ENCODE data around the gene RIOK3.
"Not testable (repeated sequence)": the region's sequence is repeated elsewhere in the genome, so short reads cannot be mapped to it uniquely, and the experiment has no call there.

The RIOK3 gene, protein sequence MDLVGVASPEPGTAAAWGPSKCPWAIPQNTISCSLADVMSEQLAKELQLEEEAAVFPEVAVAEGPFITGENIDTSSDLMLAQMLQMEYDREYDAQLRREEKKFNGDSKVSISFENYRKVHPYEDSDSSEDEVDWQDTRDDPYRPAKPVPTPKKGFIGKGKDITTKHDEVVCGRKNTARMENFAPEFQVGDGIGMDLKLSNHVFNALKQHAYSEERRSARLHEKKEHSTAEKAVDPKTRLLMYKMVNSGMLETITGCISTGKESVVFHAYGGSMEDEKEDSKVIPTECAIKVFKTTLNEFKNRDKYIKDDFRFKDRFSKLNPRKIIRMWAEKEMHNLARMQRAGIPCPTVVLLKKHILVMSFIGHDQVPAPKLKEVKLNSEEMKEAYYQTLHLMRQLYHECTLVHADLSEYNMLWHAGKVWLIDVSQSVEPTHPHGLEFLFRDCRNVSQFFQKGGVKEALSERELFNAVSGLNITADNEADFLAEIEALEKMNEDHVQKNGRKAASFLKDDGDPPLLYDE

DNA sequence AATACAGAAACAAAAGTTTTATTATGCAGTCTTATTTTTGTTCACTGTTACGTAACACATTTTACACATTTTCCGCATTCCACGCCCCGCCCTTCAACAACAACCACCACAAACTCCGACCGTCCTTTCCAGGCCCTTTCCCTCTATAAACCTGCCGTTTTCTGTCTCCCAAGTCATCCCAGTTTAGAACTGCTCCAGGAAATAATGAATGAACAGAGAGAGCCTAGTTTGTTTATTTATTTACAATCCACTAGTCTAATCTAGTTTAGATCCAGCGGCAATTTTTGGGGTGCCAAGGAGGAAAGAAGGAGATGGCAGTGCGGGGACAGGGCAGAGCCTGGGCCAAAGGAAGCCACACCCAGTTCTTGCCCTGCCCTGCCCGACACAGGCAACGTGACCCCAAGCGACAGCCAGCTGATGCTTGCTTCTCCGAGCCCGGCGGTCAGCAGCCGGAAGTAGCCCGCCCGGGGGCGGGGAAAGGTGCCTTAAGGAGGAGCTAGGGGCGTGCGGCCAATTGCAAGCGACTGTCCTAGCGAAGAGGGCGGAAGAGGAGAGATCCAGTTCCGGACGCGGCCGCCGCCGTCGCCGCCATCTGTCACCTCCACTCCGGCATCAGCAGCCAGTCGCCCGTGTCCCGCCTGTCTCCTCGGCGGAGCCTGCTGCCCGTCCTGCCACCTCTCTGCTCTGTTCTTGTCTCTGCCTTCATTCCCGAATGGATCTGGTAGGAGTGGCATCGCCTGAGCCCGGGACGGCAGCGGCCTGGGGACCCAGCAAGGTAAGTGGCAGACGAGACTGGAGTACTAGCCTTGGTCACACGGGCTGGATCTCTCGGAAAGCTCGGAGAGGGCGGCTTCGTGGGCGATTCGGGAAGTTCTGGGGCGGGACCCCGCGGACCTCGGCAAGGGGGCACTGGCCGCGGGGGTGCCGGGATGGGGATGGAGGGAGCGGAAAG is at the start of gene RIOK3:
TSS of gene RIOK3 (plus strand) at position 560 of the 952 bp plus-strand sequence. CDS start at position 713, 153 bp downstream.
- DNase-seq = peak; percentile 89 to 95

DNA sequence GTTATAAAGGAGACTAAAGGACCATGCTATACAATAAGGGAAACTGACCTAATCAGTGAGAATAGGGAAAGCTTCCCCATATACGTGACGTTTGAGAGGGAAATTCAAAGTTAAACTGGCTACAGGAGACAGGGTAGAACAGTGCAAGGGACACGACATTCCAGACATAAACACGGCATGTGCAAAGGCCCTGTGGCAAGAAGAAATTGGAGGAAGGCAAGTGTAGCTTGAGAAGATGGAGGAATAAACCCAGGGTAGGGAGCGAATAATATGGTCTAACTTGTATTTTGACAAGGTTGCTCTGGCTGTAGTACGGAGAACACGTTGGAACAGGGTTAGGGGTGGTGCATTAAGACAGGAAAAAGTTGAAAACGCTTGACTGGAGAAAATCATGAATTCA is 49.8 kb upstream of the RIOK3 start:
- no peak for DNase-seq

DNA sequence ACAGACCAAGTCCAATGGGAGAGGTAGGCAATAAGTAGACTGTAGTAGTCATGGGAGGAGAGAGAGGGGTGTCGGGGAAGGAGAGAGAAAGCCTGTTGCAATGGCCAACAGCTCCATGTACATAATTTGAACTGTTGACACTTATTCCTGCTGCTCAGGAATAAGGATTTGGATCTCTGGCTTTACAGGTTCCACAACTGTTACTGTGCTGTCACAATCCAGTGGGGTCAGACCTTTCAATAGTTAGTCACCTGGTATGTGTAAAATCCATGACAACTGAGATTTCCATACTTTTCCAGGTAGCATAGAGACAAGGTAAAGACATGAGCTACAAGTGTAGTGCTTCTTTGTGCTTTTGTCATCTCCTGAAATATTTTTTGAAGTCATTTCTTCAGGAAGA is 47.5 kb upstream of the RIOK3 start:
- DNase-seq = no peak

DNA sequence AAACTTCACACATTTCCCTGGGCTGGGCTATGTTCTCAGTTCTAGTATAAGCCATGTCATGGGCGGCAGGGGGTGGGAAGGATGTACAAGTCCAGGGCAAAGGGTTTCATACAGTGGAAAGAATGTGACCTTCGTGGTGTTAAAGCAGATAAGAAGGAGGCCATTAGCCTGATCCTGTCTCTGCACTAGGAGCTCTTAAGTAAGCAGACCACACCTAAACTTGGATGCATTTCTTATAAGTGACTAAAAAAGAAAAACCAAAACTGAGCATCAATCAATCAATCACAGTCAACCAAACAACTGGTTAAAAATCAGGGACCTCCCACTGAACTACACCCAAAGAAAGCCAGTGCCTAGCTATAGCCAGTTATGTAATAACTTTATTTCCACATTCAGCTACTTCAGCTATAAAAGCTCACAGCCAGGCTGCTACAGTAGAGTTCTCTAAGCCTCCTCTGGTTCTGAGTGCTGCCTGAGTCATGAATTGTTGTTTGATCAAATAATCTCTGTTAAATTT is 46.8 kb upstream of the RIOK3 start:
- DNase-seq = no peak

DNA sequence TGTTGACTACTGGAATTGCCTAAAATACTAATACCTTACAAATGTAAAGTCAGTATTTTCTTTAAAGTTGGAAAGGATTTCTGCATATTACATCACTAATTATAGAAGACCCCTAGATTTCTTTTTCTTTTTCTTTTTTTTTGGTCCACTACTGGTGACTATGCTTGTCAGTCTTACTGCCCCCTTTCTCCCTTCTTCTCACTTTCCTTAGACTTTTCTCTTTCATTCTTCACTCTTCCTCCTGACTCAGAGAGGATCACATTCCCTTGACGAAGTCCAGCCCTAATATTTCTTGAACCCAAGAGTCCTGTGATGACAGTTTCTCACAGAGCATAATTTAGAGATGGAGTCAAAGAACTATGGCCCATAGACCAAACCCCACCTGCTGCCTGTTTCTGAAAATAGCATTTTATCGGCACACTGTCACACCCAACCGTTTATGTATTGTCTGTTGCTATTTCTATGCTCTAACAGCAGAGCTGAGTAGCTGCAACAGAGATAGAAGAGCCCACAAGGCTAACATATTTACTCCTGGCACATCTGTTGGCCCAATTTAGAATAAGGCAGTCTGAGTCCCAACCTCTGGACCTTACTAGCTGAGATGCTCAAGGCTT is 40.6 kb upstream of the RIOK3 start:
- DNase-seq = no peak

DNA sequence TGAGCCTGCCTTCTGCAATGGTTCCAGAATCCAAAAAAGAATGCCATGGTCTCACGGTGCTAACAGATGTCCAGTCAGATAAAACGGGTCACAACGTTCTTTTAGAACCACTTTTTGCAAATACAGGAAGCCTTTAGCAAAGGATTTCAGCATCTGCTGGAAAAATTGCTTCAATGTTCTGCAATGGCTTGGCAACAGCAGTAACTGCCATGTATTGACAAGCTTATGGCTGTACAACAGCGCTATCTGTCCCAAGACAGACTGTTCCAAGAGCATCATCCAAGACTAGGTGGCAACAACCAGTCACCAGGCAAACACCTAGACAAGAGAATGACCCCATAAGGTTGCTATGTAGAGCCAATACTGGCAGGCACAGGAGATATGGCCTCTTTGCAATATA is 37.6 kb upstream of the RIOK3 start:
- no peak for DNase-seq

DNA sequence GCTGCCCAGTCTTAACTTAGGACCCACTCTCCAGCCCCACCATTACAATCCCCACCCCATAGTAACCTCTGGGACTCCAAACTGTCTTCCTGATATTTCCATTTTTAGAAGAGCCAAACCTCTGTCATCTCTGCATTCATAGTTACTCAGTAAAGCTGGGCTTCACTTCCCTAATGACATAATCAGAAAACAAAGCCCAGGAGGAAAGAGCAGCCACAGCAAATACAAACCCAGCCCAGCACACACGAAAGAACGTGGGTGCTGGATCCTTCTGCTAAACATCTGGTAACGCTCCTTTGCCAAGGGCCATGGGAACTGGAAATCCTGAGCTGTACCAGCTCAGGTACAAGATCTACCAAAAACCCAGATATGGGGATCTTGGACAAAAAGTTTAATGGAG is 36.8 kb upstream of the RIOK3 start:
- DNase-seq = no peak

DNA sequence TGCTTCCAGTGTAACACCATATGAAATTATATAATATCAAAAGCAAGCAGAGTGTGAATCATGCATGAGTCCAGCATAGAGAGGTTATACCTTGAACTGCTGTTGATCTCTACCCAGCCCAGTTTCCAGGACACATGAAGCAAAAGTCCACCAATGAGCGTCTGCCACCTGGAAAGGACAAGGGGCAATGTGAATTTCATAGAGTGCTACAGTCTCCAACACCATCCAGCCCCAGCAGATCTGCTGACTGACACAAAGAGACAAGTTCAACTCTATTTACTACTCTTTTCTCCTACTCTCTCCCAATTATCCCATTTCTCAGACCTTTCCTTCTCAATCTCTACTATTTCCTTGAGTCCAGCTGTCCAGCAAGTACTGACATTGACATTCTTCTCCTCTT is 31.8 kb upstream of the RIOK3 start:
- DNase-seq = no peak

DNA sequence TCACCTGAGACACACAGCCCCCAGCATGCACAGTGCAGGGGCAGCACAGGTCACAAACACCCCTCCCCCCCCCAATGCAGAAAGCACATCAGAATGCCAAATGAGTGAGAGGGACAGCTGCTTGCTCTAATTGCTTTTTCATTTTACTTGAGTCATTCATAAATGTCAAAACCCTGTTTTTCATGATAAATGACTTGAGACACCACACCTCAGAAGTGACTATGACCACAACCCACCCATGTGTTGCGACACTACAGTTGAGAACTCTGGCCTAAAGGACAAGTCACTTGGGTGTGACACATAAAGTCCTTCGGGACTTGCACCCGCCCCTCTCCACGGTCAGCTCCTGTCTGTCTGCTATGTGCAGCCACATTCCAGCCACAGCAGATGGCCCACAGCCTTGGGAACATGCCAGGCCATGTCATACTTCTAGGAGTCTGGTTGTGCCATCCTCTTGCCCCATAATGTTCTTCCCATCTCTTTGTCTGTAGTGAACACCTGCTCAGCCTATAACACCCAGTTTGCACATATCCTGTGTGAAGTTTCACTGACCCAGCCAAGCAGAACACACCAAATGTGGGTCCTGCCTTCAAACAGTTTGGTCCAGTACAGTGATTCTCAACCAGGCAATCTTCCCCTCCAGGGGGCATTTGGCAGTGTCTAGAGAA is 30.2 kb upstream of the RIOK3 start:
- no peak for DNase-seq

DNA sequence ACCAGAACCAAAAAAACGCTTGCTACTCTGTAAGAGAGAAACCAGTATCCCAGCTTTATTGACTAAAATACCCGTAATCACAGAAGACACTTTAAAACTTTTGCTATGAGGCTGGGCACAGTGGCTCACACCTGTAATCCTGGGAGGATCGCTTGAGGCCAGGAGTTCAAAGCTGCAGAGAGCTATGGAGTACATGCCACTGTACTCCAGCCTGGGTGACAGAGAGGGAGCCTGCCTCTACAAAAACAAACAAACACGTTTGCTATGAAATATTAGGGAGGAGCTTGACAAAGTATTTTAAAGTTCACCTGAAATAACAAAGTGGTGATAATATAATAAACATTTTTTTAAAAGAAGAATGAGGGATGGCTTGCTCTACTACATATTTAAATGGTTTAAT is 28.5 kb upstream of the RIOK3 start:
- no peak for DNase-seq

DNA sequence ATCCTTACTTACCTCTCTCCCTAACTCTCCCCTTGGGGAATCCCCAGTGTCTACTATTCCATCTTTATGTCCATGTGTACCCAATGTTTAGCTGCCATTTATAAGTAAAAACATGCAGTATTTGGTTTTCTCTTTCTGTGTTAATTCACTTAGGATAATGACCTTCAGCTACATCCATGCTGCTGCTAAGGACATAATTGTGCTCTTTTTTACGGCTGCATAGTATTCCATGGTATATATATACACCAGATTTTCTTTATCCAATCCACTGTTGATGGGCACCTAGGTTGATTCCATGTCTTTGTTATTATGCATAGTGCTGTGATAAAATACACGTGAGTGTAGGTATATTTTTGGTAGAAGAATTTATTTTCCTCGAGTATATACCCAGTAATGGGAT is 24.3 kb upstream of the RIOK3 start:
- no peak for DNase-seq

DNA sequence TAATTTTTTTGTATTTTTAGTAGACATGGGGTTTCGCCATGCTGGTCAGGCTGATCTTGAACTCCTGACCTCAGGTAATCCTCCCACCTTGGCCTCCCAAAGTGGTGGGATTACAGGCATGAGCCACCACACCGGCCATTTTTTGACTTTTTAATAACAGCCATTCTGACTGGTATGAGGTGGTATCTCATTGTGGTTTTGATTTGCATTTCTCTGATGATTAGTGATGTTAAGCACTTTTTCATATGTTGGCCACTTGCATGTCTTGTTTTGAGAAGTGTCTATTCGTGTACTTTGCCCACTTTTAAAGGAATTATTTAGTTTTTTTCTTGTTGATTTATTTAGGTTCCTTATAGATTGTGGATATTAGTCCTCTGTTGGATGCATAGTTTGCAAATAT is 23.5 kb upstream of the RIOK3 start:
- not testable (repeated sequence) for DNase-seq

DNA sequence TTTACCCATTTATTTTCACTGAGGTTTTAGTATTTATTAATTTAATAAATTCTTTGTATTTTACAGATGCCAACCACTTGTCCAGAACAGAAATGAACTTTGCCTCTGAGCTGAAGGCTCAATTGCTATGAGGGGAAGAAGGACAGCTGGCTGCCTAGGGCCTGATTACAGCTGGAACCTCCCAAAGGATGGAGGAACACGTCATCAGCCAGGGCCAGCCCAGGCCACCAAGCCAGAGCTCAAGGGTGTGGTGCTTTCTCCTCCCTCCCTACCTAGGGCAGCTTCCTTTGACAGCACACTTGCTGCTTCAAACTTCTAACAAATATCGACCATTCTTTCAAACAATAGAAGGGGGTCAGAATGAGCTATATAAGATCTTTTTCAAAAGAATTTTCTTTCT is 19.7 kb upstream of the RIOK3 start:
- DNase-seq = no peak

DNA sequence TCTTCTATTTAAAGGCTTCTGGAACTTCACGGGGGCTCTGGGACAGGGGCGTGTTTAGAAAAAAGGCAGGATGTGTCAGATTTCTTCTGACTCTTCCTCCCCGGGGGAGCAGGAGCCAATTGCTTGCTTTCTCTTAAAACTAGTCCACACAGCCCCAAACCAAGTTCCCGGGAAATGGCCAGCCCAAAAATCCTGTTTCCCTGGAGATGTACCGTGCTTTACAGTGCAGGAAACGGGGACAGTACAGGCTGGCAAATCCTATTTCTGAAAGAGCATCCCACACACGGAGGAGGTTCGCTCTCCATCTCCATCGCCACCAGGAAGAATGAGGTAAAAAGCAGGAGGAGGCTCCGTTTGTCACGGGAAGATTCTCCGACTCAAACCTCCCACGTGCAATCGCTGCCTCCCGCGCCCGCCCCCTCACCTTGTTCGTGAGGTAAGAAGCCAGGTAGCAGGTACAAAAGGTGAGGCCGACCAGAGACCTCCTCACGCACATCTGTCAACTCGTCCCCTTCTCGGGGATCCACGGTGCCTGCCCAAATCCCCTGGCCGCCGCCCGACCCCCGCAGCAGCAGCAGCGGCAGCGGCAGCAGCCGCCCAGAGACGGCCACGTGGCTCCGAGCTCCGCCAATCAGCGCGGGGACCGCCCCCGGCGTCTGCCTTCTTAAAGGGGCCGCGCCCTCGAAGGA is 15.6 kb upstream of the RIOK3 start:
- peak; percentile 75 to 76 for DNase-seq

DNA sequence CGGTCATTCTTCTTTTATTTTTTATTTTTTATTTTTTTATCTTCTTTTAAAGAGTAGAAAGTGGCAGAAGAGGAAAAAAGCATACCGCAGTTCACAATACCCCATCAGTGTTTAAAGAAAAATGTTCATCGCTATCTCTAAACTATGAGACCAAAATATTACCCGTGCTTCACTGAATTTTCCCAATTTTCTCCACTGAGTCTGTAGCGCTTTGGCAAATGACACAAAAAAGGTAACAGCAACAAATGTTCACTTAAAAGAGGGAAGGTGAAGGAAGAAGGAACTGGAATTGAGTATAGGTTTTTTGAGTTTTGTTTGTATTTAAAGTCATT is 15.1 kb upstream of the RIOK3 start:
- DNase-seq = no peak

DNA sequence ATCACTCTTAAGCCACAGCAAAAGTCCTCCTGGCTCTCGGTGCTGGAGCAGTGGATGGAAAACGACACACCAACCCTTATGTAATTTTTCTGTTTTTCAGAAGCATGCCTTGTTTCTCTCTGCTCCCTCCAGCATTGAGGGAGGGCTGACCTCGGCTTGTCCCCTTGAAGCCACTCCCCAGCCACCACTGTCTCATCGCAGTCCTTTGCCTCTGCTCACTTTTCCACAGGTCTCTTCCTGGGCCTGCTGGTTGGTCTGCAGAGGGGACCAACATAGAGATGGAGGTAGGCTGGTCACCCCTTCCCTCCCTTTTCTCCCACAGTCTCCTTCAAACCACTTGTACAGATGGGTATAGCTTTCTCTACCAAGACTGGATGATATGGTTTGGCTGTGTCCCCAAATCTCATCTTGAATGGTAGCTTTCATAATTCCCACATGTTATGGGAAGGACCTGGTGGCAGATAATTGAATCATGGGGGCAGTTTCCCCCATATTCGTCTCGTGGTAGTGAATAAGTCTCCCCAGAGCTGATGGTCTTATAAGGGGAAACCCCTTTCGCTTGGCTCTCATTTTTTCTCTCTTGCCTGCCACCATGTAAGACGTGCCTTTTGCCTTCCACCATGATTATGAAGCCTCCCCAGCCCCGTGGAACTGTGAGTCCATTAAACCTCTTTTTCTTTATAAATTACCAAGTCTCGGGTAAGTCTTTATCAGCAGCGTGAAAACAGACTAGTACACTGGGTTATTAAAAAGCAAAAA is 14.3 kb upstream of the RIOK3 start:
- DNase-seq = no peak

DNA sequence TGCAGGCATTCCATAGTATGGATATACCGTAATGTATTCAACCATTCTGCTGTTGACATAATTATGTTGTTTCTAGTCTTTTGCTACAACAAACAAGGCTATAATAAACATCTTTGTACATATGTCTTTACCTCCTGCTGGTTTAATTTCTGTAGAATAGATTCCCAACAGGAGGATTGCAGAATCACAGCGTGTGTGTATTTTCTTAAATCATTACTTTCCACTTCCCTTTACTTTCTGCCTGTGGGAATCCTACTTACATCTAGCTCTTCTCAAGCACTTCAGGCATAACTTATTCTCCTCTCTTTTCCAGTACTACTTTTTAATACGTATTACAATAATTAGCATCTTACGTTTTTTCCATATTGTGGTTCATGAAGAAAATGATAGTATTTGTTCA is 13.0 kb upstream of the RIOK3 start:
- no peak for DNase-seq

DNA sequence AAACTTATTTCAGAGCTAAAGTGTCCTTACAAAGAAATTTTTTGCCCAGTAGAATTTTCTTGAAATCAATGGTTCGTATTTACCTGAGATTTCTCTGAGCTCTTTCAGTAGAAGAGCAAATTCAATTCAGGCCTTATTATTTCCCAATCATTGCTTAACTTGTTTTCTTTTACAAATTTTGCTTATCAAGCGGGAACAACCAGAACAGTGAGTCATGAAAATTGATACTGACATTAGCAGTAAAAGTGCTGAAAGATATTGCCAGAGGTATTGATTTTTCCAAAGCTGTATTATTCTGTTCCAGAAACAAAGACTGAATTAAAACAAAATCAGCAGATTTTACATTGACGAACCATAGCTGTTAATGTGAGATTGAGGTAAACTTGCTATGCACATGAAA is 10.1 kb upstream of the RIOK3 start:
- no peak for DNase-seq

DNA sequence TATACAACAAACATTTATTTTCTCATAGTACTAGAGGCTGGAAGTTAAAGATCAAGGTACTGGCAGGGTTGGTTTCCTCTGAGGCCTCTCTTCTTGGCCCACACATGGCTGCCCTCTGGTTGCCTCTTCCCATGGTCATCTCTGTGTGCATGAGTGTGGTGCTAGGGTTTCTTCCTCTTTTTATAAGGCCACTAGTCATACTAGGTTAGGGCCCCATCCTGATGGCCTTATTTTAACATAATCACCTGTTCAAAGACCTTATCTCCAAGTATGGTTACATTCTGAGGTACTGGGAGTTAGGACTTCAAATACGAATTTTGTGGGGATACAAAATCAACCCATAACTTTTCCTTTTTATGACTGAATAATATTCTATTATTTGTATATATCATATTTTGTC is 4.8 kb upstream of the RIOK3 start:
- no peak for DNase-seq

DNA sequence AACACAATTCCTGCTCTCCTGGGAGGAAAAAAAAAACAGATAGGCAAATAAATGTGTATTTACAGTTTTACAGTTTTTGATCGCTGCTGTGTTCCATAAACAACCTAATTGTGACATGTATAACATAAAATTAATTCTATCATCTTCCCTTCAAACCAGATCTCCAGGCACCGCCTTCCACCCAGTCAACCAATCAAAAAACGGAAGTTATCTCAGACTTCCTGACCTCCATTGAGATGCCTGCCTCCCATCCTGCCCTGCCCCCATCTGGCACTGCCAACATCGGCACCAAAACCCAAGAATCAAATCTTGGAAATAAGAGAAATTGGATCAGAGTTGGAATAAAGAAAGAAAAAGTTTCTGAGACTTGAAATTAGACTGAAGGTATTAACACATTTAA is 3.1 kb upstream of the RIOK3 start:
- DNase-seq = no peak

DNA sequence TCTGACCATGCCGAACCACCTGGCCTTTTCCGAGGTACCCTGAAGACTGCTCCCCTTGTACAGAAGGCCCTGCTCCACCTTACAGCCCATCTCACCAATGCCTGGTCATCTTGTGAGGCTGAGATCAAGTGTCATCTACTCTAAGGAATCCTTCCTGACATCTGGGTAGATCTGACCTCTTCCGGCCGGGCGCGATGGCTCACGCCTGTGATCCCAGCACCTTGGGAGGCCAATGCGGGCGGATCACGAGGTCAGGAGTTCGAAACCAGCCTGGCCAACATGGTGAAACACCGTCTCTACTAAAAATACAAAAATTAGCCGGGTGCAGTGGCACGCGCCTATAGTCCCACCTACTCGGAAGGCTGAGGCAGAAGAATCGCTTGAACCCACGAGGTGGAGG is 2.1 kb upstream of the RIOK3 start:
- DNase-seq = no peak

Data from stimulated activated CD4-positive, alpha-beta T cell treated with anti-CD3 and anti-CD28 coated beads, Interleukin-2, amount 100 ng/mL, for 48 hours (primary cell).